Activated CD8-positive, alpha-beta memory T cell treated with anti-CD3 and anti-CD28 coated beads for 36 hours (primary cell): ENCODE data around the gene DHX29. TPM values are rescaled to one million over a fixed set of nuclear protein-coding genes. Genes with fewer than 3 reads are reported as not detected.
"Not testable (repeated sequence)": the region's sequence is repeated elsewhere in the genome, so short reads cannot be mapped to it uniquely, and the experiment has no call there.

Experiments used
- CTCF ChIA-PET: fragments of 350-600 bp; sonication (Branson Sonifier 250); formaldehyde crosslinking; loops from one replicate; lab custom pipeline; 2021; ENCODE audit warnings: antibody characterized with exemption; lab: Charles Lee
- POLR2A ChIA-PET: fragments of 350-600 bp; sonication (Branson Sonifier 250); formaldehyde crosslinking; loops from one replicate; lab custom pipeline; 2021; ENCODE audit warnings: antibody characterized with exemption; lab: Charles Lee
- total RNA-seq, 2 experiments: library from RNA; stranded (reverse); gene quantifications; one replicate each; pipeline ENCODE4 v1.2.3, GENCODE V29; 2021

Gene DHX29
- total RNA-seq, 2 experiments from 2014 or later, result 18.7 to 19.6 TPM

DNA sequence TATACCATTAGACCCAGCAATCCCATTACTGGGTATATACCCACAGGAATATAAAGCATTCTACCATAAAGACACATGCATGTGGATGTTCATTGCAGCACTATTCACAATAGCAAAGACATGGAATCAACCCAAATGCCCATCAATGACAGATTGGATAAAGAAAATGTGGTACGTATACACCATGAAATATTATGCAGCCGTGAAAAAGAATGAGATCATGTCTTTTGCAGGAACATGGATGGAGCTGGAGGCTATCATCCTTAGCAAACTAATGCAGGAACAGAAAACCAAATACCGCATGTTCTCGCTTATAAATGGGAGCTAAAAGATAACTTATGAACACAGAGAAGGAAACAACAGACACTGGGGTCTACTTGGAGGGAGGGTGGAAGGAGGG is 10.7 kb upstream of the DHX29 start:
- CTCF ChIA-PET, result interaction anchor here (1.5 kb wide), 1 partner anchor 10 kb away, joined by 6 read pairs; the partner anchor contains the start of genes DHX29 and MTREX
- POLR2A ChIA-PET, result not testable (repeated sequence)

DNA sequence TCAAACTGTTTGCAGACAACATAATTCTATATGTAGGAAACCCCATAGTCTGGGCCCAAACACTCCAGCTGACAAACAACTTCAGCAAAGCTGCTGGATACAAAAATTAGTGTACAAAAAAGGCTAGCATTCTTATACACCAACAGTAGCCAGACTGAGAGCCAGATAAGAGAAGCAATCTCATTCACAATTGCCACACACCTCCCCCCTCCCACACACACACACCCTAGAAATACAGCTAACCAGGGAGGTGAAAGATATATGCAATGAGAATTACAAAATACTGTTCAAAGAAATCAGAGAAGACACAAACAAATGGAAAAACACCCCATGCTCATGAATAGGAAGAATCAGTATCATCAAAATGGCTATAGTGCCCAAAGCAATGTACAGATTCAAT is 9.3 kb upstream of the DHX29 start:
- ChIA-PET CTCF (no interaction called here), POLR2A (no interaction called here)

DNA sequence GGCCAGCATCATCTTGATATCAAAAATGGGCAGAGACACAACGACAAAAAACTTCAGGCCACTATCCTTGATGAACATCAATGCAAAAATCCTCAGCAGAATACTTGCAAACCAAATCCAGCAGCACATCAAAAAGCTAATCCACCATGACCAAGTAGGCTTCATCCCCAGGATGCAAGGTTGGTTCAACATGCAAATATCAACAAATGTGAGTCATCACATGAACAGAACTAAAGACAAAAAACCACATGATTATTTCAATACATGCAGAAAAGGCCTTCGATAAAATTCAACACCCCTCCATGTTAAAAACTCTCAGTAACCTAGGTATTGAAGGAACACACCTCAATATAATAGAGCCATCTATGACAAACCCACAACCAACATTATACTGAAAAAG is 8.8 kb upstream of the DHX29 start:
- CTCF ChIA-PET, result no interaction called here

DNA sequence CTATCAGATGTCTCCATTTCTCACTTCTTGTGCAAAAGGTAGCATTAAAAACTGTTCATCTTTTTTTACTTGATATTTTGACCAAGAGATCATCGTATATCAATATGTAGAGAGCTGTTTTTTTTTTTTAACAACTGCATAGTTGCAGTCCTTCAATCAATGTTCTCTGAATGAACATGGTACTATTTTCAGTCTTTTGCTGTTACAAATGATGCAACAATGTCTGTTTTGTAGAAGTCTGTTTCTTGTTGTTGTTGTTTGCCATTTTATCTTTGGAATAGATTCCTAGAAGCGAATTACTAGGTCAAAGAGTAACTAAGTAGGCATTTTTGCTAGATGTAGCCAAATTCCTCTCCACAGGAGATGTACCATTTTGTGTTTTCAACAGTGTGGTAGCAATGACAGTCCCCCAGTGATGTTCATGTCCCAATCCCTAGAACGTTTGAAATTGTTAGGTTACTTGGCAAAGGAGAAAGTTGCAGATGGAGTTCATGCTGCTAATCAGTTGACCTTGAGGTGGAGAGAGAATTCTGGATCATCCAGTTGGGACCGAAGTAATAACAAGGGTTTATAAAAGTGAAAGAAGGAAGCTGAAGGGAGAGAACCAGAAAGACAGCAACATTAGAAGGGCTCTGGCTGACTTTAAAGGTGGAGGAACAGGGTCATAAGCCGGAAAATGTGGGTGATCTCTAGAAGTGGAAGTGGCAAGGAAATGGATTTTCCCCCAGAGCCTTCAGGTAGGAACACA is 6.5 kb upstream of the DHX29 start:
- ChIA-PET POLR2A (no interaction called here), CTCF (no interaction called here)

More for the DNA sequence above, 8.8 kb upstream of the DHX29 start:
- POLR2A ChIA-PET, result interaction anchor here (0.6 kb wide), 1 partner anchor 12 kb away, joined by 7 read pairs; no protein-coding TSS in a partner anchor

DNA sequence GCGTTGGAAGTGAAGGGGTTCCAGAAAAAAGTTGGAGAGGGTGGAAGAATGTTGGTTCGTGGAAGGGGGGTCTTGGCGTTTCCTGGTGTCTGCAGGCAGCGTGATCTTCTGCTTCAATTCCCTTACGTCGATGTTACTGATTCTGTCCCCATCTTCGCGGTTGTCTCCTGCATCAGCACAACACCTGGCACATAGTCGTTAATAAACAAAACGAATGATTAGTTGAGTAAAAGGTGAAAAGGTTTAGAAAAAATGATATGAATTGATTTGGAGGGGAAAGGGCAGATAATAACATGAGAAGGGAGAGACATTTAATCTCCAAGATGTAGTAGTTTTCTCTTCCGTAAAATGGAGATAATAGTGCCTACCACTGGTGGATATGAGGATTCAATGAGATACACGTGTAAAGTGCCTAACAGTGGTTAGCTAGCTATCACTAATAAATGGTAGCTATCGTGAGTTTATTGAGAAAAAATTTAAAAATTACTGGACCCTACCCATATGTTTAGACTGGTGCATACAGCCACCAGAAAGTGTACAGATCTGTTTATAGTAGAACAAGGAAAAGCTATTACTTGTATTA is 851 bp upstream of the DHX29 start:
- POLR2A ChIA-PET, result interaction anchor here (0.7 to 1.1 kb wide), 7 partner anchors 89 to 1300 kb away, joined by 3 to 4 read pairs (median 3); no protein-coding TSS in a partner anchor
- CTCF ChIA-PET, result interaction anchor here (1.6 kb wide), 1 partner anchor 9 kb away, joined by 6 read pairs; no protein-coding TSS in a partner anchor

DNA sequence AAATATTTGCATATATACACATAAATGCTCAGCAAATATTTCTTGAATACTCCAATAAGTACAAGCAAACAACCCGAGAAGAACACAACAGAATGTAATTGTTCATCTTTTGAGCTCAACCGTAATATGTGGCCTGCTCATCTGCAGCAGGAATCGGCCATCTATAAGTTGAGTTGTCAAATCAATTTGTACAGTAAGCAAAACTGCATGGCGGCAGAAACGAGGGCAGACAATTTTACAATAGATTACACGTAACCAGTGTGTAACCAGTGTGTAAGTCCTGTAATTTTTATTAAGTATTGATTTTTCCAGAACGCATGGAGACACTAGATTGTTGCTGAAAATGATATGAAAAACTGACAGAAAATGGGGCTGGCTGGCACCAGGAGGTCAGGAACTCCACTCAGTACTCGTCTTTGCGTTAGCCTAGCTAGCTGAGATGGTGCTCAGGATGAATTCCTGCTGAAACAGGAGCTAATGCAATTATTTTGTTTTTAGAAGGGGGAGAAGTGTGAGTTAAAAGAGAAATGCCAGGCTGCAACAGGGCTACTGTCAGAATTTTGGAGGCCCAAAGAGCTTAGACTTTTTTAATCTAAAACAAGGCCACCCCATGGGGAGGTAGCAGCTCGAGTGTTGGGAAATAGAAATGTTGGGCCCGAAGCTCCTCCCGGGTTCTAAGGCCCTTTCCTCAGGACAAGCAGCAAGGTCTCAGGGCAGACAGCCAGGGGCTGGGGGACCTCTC is 682 bp downstream of the DHX29 start:
- POLR2A ChIA-PET, result interaction anchor here (0.6 to 1.9 kb wide), 3 partner anchors 9 to 1243 kb away, joined by 4 to 12 read pairs (median 4); no protein-coding TSS in a partner anchor
- CTCF ChIA-PET, result interaction anchor here (0.8 to 1.6 kb wide), 4 partner anchors 11 to 408 kb away, joined by 3 to 6 read pairs (median 4); no protein-coding TSS in a partner anchor

DNA sequence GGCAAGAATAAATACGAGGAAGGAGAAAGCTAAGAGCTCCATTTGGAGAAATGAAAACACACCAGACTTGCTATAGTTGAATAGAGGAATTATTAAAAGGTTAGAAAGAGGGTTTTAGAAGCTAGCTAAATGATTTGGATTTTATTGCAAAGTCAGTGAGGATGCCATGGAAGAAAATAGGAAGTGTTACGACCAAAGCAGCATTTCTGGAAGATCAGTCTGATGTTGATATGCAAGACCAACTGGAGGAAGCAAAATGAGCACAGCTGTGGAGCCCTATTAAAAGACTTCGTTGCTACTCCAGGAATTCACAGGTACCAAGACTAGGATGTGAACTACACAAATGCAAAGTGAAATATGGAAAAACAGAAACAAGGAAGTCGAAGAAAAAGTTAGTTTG is 2.1 kb downstream of the DHX29 start:
- ChIA-PET CTCF (no interaction called here), POLR2A (no interaction called here)

DNA sequence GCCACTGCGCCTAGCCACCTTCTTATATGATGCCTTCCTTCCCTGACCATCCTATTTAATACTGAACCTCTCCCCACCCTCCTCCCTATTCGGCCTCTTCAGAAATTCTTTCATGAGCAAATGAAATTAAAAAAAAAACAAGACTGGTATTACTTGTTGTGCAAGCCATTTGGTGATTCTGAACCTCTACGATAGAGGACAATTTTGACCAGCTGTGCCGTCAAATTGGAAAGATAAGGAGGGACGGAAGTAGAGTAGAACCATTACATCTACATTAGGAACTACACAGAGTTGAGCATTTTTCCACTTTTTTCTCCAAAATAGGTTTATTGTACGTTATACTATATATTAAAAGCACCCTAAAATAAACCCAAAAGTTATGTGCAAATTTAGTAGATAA is 2.9 kb downstream of the DHX29 start:
- POLR2A ChIA-PET, result interaction anchor here (0.6 kb wide), 1 partner anchor 12 kb away, joined by 7 read pairs; no protein-coding TSS in a partner anchor

DNA sequence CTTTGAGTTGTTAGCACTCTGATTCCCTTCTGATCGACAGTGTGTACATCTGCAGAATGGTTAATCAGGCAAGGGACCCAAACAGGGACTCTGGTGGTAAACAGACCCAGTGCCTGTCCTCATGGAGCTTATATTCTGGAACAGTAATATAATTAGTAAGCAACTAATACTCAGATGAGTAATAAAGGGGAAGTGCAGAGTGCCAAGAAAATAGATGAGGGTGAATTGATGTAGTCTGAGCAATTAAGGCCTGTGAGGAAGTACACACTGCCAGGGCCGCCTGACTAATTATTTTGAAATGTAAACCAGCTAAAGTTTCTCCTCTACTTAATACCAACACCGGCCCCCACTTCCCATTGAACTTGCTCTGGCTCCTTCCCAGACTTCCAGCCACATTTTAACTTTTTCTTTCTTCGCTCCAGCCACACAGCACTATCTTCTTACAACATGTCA is 4.2 kb downstream of the DHX29 start:
- ChIA-PET CTCF (interaction anchor here (1.7 kb wide), 1 partner anchor 68 kb away, joined by 3 read pairs; no protein-coding TSS in a partner anchor), POLR2A (no interaction called here)

More for the DNA sequence above, 2.9 kb downstream of the DHX29 start:
- CTCF ChIA-PET, result interaction anchor here (0.6 to 0.7 kb wide), 3 partner anchors 67 to 1509 kb away, joined by 3 to 4 read pairs (median 4); no protein-coding TSS in a partner anchor

DNA sequence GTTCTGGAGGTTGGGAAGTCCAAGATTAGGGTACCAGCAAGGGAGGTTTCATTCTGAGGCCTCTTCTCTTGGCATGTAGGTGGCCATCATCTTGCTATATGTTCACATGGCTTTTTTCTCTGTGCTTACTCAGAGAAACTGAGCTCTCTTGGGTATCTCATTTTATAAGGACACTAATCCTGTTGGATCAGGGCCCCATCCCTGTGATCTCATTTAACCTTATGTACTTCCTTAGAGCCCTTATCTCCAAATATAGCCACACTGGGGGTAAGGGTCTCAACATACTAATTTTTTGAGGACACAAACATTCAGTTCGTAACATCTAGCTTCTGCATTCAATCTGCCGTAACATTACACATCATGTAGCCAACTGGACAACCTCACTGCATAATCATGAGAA is 6.6 kb downstream of the DHX29 start:
- CTCF ChIA-PET, result no interaction called here
- POLR2A ChIA-PET, result no interaction called here

DNA sequence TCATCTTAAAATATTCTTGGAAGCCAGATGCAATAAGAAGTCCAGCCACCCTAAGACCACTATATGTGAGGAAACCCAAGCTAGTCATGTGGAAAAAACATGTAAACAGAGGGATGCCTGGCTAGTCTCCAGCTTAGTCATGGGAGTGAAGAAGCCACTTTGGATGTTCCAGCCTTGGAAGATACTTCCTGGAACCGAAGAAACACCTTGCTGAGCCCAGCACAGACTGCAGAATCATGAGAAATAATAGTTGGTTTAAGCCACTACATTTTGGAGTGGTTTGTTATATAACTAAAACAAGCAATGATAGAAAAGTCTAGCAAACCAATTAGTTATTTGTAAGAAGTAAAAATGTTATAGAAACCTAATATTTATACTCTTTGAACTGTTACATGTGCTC is 12.6 kb downstream of the DHX29 start:
- ChIA-PET POLR2A (no interaction called here), CTCF (no interaction called here)

DNA sequence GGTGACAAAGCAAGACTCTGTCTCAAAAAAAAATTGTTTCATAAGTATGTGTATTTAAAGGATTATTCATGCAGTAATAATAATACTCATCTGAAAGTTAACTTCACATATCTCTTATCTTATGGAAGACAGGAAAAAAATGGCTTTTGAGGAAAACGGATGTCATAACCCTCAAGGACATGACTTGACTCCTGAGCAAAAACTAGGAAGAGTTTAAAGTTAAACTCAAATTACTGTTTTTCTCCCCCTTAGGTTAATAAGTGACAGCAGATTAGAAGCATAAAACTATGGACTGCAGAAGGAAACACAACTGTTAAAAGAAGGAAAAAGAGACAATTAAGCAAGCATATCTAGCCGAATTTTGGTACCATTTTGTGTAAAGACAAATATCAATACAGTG is 16.5 kb downstream of the DHX29 start:
- ChIA-PET POLR2A (no interaction called here), CTCF (no interaction called here)

DNA sequence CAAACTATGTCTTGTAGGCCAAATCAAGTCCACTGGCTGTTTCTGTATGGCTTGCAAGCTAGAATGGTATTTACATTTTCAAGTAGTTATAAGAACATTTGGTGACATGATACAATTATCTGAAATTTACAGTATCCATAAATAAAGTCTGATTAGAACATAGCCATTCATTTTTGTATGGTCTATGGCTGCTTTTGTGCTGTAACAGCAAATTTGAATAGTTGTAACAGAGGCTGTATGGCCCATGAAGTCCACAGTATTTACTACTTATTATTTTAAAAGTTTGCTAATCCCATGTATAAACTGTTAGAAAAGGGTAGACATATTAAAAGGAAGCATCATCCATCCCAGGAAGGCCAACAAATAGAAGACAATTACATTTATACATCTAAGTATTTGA is 17.7 kb downstream of the DHX29 start:
- POLR2A ChIA-PET, result no interaction called here
- CTCF ChIA-PET, result no interaction called here

DNA sequence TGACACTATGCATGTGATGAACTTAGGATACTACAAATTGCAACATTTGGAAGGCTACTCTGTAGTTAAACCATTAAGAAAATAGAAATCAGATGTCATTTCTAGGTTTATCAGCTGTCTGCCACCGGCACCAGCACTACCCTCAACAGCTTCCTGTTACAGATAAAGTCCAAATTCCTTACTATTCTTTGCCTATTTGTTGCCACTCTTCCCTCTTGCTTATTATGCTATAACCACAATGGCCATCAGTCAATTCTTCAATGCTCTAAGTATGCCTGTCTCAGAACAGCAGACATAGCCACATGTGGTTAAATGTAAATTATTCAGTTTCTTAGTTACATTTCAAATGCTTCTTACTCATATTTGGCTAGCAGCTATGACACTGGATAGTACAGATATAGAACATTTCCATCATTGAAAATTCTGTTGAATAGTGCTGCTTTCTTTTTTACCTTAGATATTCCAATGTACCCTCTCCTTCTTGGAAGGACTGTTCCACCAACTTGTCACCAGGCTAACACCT is 21.0 kb downstream of the DHX29 start:
- CTCF ChIA-PET, result no interaction called here
- POLR2A ChIA-PET, result interaction anchor here (0.6 kb wide), 1 partner anchor 91 kb away, joined by 3 read pairs; no protein-coding TSS in a partner anchor

DNA sequence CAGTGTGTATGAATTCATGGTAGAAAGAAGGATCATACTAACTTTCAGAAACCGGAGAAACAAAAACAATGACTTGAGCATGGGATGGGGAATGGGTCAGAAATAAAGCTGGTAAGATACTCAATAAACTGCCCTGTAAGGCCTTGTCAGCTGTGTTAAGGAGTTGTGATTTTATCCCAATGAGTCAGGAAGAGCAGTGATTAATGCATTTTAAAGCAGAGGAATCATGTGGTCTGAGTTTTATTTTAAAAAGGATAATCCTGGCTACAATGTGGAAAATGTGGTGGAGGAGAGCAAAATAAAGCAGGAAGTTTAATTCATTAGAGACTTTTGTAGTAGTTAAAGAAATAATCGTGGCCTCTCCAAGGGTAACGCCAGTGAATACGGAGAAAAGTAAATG is 28.7 kb downstream of the DHX29 start:
- ChIA-PET POLR2A (no interaction called here), CTCF (no interaction called here)

DNA sequence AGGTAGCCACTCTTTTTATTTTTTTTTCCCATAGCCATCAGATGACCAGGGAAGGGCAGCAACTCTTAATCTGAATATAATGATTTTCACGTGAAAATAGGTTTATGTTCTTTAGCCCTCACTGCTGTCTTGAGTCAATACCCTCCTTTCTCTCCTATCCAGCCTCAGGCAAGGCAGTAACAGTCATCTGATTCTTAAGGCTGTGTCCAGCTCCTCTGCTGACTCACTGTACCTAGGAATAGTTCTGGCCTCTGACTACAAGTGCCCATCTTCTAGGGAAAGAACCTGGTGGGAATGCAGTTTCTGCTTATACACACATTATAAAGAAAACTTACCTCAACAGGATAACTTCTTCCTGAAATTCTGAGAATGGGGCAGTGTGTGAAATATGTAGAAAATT is 30.7 kb downstream of the DHX29 start:
- ChIA-PET POLR2A (no interaction called here), CTCF (no interaction called here)

DNA sequence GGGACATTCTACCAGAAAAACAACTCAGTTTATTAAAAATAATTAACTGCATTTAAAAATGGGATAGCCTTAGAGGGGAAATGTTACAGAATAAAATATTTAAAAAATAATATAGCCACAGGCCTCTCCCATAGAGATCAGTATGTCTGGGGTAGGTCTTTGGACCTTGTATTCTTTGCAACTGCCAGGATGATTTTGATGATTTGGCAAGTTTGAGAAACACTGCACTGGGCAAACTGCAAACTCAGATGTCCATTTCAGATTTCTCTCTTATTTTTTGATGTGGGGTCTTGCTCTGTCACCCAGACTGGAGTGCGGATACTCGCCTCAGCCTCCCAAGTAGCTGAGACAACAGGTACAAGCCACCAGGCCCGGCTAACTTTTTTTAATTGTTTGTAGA is 49.2 kb downstream of the DHX29 start:
- ChIA-PET POLR2A (no interaction called here), CTCF (interaction anchor here (0.6 kb wide), 1 partner anchor 66 kb away, joined by 3 read pairs; no protein-coding TSS in a partner anchor)

DNA sequence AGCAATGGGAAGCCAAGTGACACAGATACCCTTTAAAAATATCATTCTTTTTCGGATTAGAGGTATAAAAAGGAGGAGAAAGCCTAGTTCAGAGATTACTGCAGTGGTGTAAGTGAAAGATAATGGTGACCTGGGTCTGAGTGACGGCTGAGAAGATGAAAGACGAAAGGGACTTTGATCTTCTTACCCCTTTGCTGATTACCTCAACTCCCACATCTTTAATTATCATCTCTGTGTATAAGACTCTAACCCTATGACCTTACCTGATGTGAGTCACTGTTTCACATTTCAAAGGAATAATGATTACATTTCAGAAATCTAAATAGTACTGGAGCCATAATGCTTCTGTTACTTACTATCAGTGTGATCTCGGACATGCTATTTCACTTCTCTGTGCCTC is 52.7 kb downstream of the DHX29 start:
- ChIA-PET POLR2A (no interaction called here), CTCF (no interaction called here)

DNA sequence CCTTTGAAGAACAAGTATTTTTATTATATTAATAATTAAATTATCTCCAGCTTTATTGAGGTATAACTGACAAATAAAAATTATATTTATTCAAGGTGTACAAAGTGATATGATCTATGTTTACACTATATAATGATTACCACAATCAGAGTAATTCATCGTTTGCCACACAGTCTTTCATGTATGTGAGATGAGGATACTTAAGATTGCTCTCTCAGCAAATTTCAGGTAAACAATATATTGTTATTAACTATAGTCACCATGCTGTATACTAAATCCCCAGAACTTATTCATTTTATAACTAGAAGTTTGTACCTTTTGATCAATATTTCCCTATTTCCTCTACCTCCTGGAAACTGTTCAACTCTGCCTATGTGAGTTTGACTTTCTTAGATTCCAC is 57.4 kb downstream of the DHX29 start:
- CTCF ChIA-PET, result no interaction called here
- POLR2A ChIA-PET, result no interaction called here
